B cell (primary cell): ENCODE results near the gene NPBWR2.

ENCODE experiments used
- CTCF ChIP-seq: fragments of 200-600 bp; IDR thresholded peaks from one replicate; pipeline ENCODE4 v1.8.0; 2022; ENCODE audit warnings: antibody characterized with exemption, mild to moderate bottlenecking
- EZH2 ChIP-seq: IDR thresholded peaks from 2 replicates; pipeline ENCODE4 v1.6.1; 2012; ENCODE audit warnings: borderline replicate concordance, low read depth, mild to moderate bottlenecking, moderate library complexity, low read length; ENCODE audit not compliant: insufficient read depth, poor library complexity, severe bottlenecking

DNA sequence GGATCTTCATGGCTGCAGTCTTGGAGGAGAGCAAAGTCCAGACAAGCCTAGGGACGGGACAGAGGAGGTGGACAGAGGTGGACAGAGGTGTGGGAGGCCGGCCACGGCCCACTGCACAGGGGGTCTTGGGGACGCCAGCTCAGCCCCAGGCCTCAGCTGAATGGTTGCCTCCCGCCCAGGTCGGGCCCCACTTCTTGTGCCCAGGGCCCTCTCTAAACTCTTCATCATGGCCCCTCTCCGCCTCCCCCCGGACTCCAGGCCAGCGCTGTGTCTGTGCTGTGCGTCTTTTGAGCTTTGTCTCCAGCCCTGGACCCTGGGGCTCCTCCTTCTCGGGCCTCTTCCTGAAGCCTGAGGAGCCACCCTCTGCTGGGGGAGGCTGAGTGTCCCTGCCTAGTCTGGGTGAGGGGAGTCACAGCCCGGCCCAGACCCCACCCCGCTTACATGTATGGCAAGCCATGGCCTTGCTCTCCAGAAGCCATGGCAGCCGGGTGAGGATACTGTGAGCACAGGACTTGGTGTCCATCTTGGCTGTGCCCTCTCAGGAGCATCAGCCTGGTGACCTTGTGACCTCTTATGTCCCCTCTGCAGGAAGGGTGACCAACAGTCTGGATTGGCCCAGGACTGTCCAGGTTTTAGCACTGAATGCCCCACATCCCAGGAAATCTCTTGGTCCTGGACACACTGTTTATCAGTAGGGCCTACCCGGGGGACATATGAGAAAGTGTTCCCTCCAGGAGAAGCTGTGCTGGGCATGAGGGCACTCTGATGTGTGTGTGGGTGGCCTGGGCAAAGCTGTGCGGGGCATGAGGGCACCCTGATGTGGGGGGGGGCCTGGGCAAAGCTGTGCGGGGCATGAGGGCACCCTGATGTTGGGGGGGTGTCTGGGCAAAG, 9.4 kb upstream of the NPBWR2 start:
- no peak for TF ChIP-seq CTCF
- TF ChIP-seq EZH2 = no peak
